ENCODE measurements around the gene PDZD2.

DNA sequence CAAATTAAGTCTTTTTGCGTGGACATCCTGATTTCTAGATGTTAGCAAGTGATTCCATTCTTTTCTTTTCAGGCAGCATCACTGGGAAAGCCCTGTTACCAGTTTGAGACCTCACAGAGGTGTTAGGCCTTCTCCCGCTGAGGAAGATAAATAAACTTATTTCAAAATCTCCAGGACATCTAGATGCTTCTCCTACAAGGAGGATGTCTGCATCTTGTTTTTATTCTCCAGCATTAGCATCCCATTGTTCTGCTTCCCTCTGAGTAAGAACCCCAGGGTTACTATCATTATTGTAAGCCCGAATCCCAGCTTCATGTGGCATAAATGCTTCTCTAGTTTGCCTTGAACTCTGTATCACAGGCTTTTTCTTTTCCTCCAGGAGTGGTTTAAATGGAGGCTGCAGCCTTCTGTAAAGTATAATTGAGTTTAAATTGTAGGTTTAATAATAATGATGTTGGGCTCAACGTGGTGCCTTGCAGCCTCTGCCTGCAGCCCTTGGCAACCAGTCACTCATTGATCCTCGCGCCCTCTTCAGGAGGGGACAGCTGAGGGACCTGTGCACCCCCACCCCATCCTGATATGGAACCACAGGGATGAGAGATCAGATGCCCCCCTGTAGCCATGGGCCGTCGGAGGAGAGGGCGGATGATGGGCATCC, 114.9 kb downstream of the PDZD2 start:
- TF ChIP-seq, protein P1, sequence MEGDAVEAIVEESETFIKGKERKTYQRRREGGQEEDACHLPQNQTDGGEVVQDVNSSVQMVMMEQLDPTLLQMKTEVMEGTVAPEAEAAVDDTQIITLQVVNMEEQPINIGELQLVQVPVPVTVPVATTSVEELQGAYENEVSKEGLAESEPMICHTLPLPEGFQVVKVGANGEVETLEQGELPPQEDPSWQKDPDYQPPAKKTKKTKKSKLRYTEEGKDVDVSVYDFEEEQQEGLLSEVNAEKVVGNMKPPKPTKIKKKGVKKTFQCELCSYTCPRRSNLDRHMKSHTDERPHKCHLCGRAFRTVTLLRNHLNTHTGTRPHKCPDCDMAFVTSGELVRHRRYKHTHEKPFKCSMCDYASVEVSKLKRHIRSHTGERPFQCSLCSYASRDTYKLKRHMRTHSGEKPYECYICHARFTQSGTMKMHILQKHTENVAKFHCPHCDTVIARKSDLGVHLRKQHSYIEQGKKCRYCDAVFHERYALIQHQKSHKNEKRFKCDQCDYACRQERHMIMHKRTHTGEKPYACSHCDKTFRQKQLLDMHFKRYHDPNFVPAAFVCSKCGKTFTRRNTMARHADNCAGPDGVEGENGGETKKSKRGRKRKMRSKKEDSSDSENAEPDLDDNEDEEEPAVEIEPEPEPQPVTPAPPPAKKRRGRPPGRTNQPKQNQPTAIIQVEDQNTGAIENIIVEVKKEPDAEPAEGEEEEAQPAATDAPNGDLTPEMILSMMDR (IDR thresholded peaks at IDR 0.05) = no peak
- TF ChIP-seq ZFX (IDR thresholded peaks at IDR 0.05; ENCODE audit: borderline replicate concordance) = no peak

Measured in 22Rv1 (cell line).